SK-N-SH (cell line): ENCODE results near the gene ACTL6A. TPM values are rescaled to one million over a fixed set of nuclear protein-coding genes. Genes with fewer than 3 reads are reported as not detected.

Source experiments
- CTCF ChIA-PET: fragments of 300-600, 350-600 bp; formaldehyde crosslinking; extraction: SDS; loops from one replicate; lab custom pipeline; 2021; lab: Yijun Ruan, JAX
- POLR2A ChIA-PET: fragments of 350-600 bp; sonication (Branson Sonifier 250); formaldehyde crosslinking; extraction: SDS; loops from one replicate; lab custom pipeline; 2020; ENCODE audit warnings: antibody characterized with exemption, inconsistent platforms; lab: Yijun Ruan, JAX
- DNase-seq: peaks from one replicate; pipeline ENCODE4 v3.0.0; 2012
- H2AFZ ChIP-seq: fragments of 200-600 bp; sonication (generic); 2 replicates; pipeline ENCODE4 v1.8.1; 2016; ENCODE audit warnings: antibody characterized with exemption, mild to moderate bottlenecking, low read depth
- H3F3A ChIP-seq: fragments of 200-600 bp; sonication (generic); replicated peaks from 2 replicates; pipeline ENCODE3; 2016; ENCODE audit warnings: antibody characterized with exemption, mild to moderate bottlenecking; ENCODE audit not compliant: insufficient read depth
- H3K27ac ChIP-seq, 2 experiments: fragments of 200-500 bp in 1 of 2; fragments of 200-600 bp in 1 of 2; sonication (Bioruptor generic) in 1 of 2; sonication (generic), shearing (Covaris generic) in 1 of 2; 2 replicates each; pipeline versions ENCODE4 v1.5.1 to v1.6.1; 2014 to 2016; ENCODE audit warnings: low read depth in 2 of 2, inconsistent platforms in 1 of 2, low read length in 1 of 2, mild to moderate bottlenecking in 1 of 2, mixed read lengths in 1 of 2
- H3K27me3 ChIP-seq: fragments of 200-600 bp; sonication (generic), shearing (Covaris generic); 2 replicates; pipeline ENCODE4 v1.6.1; 2016; ENCODE audit warnings: mixed run types; ENCODE audit not compliant: insufficient read depth
- H3K36me3 ChIP-seq, 2 experiments: fragments of 200-500 bp in 1 of 2; fragments of 200-600 bp in 1 of 2; sonication (Bioruptor generic) in 1 of 2; sonication (generic) in 1 of 2; replicated peaks in 1 of 2; 2 replicates each; pipeline versions ENCODE3 to v1.5.1; 2014 to 2016; ENCODE audit warnings: low read length in 1 of 2, mild to moderate bottlenecking in 1 of 2; ENCODE audit not compliant: insufficient read depth in 2 of 2, control insufficient read depth in 1 of 2
- H3K4me1 ChIP-seq, 2 experiments: fragments of 200-500 bp in 1 of 2; fragments of 200-600 bp in 1 of 2; sonication (Bioruptor generic) in 1 of 2; sonication (generic), shearing (Covaris generic) in 1 of 2; 2 replicates each; pipeline versions ENCODE4 v1.5.1 to v1.6.1; 2014 to 2016; ENCODE audit warnings: low read depth in 1 of 2, low read length in 1 of 2, mixed run types in 1 of 2; ENCODE audit not compliant: insufficient read depth in 2 of 2, control insufficient read depth in 1 of 2
- H3K4me2 ChIP-seq: fragments of 200-600 bp; sonication (generic), shearing (Covaris generic); 2 replicates; pipeline ENCODE4 v1.6.1; 2017; ENCODE audit warnings: mixed run types
- H3K4me3 ChIP-seq, 2 experiments: fragments of 200-500 bp in 1 of 2; fragments of 200-600 bp in 1 of 2; sonication (Bioruptor generic) in 1 of 2; sonication (generic), shearing (Covaris generic) in 1 of 2; 2 replicates each; pipeline versions ENCODE4 v1.5.1 to v1.8.1; 2014 to 2016; ENCODE audit warnings: low read depth in 2 of 2, inconsistent platforms in 1 of 2, low read length in 1 of 2, mild to moderate bottlenecking in 1 of 2, mixed read lengths in 1 of 2, moderate library complexity in 1 of 2
- H3K79me2 ChIP-seq: fragments of 200-600 bp; sonication (generic); 2 replicates; pipeline ENCODE4 v1.8.1; 2017; ENCODE audit warnings: mild to moderate bottlenecking; ENCODE audit not compliant: insufficient read depth
- H3K9ac ChIP-seq: fragments of 200-600 bp; sonication (generic); 2 replicates; pipeline ENCODE4 v1.6.1; 2017; ENCODE audit warnings: mixed run types
- H3K9me2 ChIP-seq: fragments of 200-600 bp; sonication (generic); 2 replicates; pipeline ENCODE4 v1.6.1; 2017; ENCODE audit warnings: mixed run types
- H3K9me3 ChIP-seq: fragments of 200-600 bp; sonication (generic); 2 replicates; pipeline ENCODE4 v1.6.1; 2017; ENCODE audit warnings: mixed run types, mild to moderate bottlenecking, moderate library complexity
- H4K20me1 ChIP-seq: fragments of 200-600 bp; sonication (generic); 2 replicates; pipeline ENCODE4 v1.6.1; 2017; ENCODE audit warnings: mild to moderate bottlenecking, mixed run types; ENCODE audit not compliant: insufficient read depth
- CHD2 ChIP-seq: fragments of 150-350 bp; IDR thresholded peaks from 2 replicates; pipeline ENCODE4 v1.6.1; 2018; ENCODE audit warnings: low read length; ENCODE audit not compliant: partially characterized antibody
- ELF1 ChIP-seq: IDR thresholded peaks from 2 replicates; pipeline ENCODE4 v1.4.0; 2012
- EP300 ChIP-seq, 2 experiments: IDR thresholded peaks; 2 replicates each; pipeline versions ENCODE4 v1.4.0 to v1.6.1; 2012; ENCODE audit warnings: borderline replicate concordance in 1 of 2, low read depth in 1 of 2, low read length in 1 of 2
- FOXJ3 ChIP-seq: sonication (generic); formaldehyde crosslinking; IDR thresholded peaks from 2 replicates; pipeline ENCODE4 v1.5.1; 2020; ENCODE audit warnings: mild to moderate bottlenecking, missing genetic modification reagents
- FOXM1 ChIP-seq: IDR thresholded peaks from 2 replicates; pipeline ENCODE4 v1.4.0; 2012; ENCODE audit warnings: low read depth, mild to moderate bottlenecking
- GABPA ChIP-seq: IDR thresholded peaks from 2 replicates; pipeline ENCODE4 v1.4.0; 2012; ENCODE audit warnings: low read depth, mild to moderate bottlenecking
- GATA2 ChIP-seq: sonication (generic); formaldehyde crosslinking; IDR thresholded peaks from 2 replicates; pipeline ENCODE4 v1.5.0; 2020; ENCODE audit warnings: mild to moderate bottlenecking, missing genetic modification reagents
- MXI1 ChIP-seq: IDR thresholded peaks from 2 replicates; pipeline ENCODE4 v1.6.1; 2012; ENCODE audit warnings: mild to moderate bottlenecking, low read depth, low read length, improper control_type of control experiment
- NRF1 ChIP-seq: IDR thresholded peaks from 2 replicates; pipeline ENCODE4 v1.6.1; 2012; ENCODE audit warnings: low read depth, mild to moderate bottlenecking, low read length
- POLR2AphosphoS5 ChIP-seq: IDR thresholded peaks from 2 replicates; pipeline ENCODE4 v1.6.1; 2012; ENCODE audit warnings: low read depth, low read length
- RCOR1 ChIP-seq: fragments of 150-350 bp; IDR thresholded peaks from 2 replicates; pipeline ENCODE4 v1.6.1; 2017; ENCODE audit warnings: antibody characterized with exemption, low read length
- RFX5 ChIP-seq: IDR thresholded peaks from 2 replicates; pipeline ENCODE4 v1.6.1; 2012; ENCODE audit warnings: mild to moderate bottlenecking, improper control_type of control experiment, low read length
- RXRA ChIP-seq: IDR thresholded peaks from 2 replicates; pipeline ENCODE4 v1.4.0; 2012; ENCODE audit warnings: low read depth, mild to moderate bottlenecking, borderline replicate concordance
- SIN3A ChIP-seq: IDR thresholded peaks from 2 replicates; pipeline ENCODE4 v1.6.1; 2012; ENCODE audit warnings: low read depth, mild to moderate bottlenecking, low read length, moderate library complexity, borderline replicate concordance
- SMC3 ChIP-seq: IDR thresholded peaks from 2 replicates; pipeline ENCODE4 v1.6.1; 2012; ENCODE audit warnings: low read depth, low read length, improper control_type of control experiment
- TAF1 ChIP-seq: IDR thresholded peaks from 2 replicates; pipeline ENCODE4 v1.6.1; 2012; ENCODE audit warnings: low read depth, mild to moderate bottlenecking, low read length, moderate library complexity, borderline replicate concordance
- TCF12 ChIP-seq: IDR thresholded peaks from 2 replicates; pipeline ENCODE4 v1.4.0; 2012
- YY1 ChIP-seq: IDR thresholded peaks from 2 replicates; pipeline ENCODE4 v1.4.0; 2012; ENCODE audit warnings: low read depth, mild to moderate bottlenecking
- WGBS: methylation state at CpG from one replicate; pipeline ENCODE4 v1.1.6; 2017; ENCODE audit warnings: low lambda C conversion rate; 5-methylcytosine and 5-hydroxymethylcytosine counted together
- polyA plus RNA-seq, 3 experiments: library from polyadenylated mRNA; depleted of rRNA; stranded (reverse); fragments of >200 nt; gene quantifications; 2 replicates each; pipeline ENCODE4 v1.2.3, GENCODE V29; 2012
- TF ChIP-seq, protein P1 (sequence below): IDR thresholded peaks from 2 replicates; pipeline ENCODE4 v1.6.1; 2012; ENCODE audit warnings: mild to moderate bottlenecking, low read depth, low read length, moderate library complexity
- TF ChIP-seq, protein P2 (sequence below): fragments of 150-350 bp; IDR thresholded peaks from 2 replicates; pipeline ENCODE4 v1.6.1; 2017; ENCODE audit warnings: antibody characterized with exemption, low read length, low read depth, borderline replicate concordance
- TF ChIP-seq, protein P3 (sequence below): IDR thresholded peaks from 2 replicates; pipeline ENCODE4 v1.4.0; 2012; ENCODE audit warnings: low read depth, borderline replicate concordance
- TF ChIP-seq, protein P4 (sequence below): IDR thresholded peaks from 2 replicates; pipeline ENCODE4 v1.4.0; 2012; ENCODE audit warnings: low read depth
- TF ChIP-seq, protein P5 (sequence below): fragments of 150-350 bp; IDR thresholded peaks from 2 replicates; pipeline ENCODE4 v1.6.1; 2016; ENCODE audit warnings: mild to moderate bottlenecking, low read depth, low read length
- TF ChIP-seq, protein P6 (sequence below): IDR thresholded peaks from 2 replicates; pipeline ENCODE4; 2012

Gene ACTL6A
- polyA plus RNA-seq (2012; rRNA removed) = 82.0 and 87.7 TPM in 2 replicates
- polyA plus RNA-seq (2012; cell fraction: cytosol; rRNA removed) = 89.2 and 93.4 TPM in 2 replicates
- polyA plus RNA-seq (2012; cell fraction: nucleus; rRNA removed) = 79.9 and 90.6 TPM in 2 replicates

DNA sequence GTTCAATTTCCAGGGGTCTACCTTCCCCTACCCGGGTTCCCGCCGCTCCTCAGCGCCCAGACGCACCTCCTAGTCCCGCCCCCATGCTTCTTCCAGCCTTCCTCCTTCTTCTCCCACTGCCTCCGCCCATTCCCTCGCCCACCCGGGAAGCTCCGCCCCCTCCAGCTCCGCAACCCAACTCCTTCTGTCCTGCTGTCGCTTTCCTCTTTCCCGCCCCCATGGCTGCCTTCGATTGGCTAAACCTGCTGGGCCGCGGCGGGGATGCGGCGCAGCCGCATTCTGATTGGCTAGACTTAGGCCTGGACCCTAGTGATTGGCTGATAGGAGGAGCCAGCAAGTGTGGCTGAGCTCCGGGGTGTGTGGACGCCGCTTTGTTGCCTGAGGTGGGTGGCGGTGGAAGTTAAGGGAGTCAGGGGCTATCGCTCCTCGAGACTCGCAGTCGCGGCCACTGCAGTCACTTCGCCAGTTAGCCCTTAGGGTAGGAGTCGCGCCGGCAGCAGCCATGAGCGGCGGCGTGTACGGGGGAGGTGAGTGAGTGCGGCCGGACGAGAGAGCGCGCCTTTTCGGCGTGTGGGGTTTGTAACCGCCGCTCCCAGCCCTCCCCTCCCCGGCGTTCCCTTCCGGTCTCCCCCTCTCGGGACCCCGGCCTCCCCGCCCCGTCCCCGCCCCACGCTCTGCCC is at the start of gene ACTL6A:
TSS of gene ACTL6A (plus strand) at position 336 of the 680 bp plus-strand sequence. CDS start at position 503, 167 bp downstream.
- Histone ChIP-seq H3K36me3 (no peaks in the 10 kb centered on the region), H4K20me1 (no peaks in the 10 kb centered on the region), H2AFZ (peak within 1 kb of the TSS; percentile 95), H3K27me3 (no peaks in the 10 kb centered on the region), H3K9me3 (no peaks in the 10 kb centered on the region), H3F3A (no peaks in the 10 kb centered on the region), H3K4me1 (peaks cover 0 to 5% of the 10 kb centered on the region in 2 experiments; a peak in 2 of 4 replicates), H3K4me3 (peak within 1 kb of the TSS; percentile 83 to 98), H3K27ac (peak within 1 kb of the TSS; percentile 87 to 93), H3K79me2 (peaks cover 43% of the 10 kb centered on the region), H3K9ac (peak within 1 kb of the TSS; percentile 87), H3K4me2 (peak within 1 kb of the TSS; percentile 89), H3K9me2 (no peaks in the 10 kb centered on the region)
- POLR2A ChIA-PET = interaction anchor here (1.0 kb wide), 1 partner anchor 112 kb away, joined by 5 read pairs; the partner anchor contains the start of gene GNB4
- DNase-seq = peak; percentile 96
- peak; percentile 71 for TF ChIP-seq MXI1
- TF ChIP-seq POLR2AphosphoS5 = peak; percentile 84
- no peak for TF ChIP-seq SMC3
- TF ChIP-seq RXRA = no peak
- TF ChIP-seq GABPA = peak; percentile 53
- peak; percentile 71 for TF ChIP-seq TAF1
- TF ChIP-seq SIN3A = peak; percentile 67; the same call in 1 of the 2 replicates
- TF ChIP-seq, protein P1, sequence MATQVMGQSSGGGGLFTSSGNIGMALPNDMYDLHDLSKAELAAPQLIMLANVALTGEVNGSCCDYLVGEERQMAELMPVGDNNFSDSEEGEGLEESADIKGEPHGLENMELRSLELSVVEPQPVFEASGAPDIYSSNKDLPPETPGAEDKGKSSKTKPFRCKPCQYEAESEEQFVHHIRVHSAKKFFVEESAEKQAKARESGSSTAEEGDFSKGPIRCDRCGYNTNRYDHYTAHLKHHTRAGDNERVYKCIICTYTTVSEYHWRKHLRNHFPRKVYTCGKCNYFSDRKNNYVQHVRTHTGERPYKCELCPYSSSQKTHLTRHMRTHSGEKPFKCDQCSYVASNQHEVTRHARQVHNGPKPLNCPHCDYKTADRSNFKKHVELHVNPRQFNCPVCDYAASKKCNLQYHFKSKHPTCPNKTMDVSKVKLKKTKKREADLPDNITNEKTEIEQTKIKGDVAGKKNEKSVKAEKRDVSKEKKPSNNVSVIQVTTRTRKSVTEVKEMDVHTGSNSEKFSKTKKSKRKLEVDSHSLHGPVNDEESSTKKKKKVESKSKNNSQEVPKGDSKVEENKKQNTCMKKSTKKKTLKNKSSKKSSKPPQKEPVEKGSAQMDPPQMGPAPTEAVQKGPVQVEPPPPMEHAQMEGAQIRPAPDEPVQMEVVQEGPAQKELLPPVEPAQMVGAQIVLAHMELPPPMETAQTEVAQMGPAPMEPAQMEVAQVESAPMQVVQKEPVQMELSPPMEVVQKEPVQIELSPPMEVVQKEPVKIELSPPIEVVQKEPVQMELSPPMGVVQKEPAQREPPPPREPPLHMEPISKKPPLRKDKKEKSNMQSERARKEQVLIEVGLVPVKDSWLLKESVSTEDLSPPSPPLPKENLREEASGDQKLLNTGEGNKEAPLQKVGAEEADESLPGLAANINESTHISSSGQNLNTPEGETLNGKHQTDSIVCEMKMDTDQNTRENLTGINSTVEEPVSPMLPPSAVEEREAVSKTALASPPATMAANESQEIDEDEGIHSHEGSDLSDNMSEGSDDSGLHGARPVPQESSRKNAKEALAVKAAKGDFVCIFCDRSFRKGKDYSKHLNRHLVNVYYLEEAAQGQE = peak; percentile 49; the same call in 1 of the 2 replicates
- TF ChIP-seq FOXM1 = no peak
- TF ChIP-seq, protein P2, sequence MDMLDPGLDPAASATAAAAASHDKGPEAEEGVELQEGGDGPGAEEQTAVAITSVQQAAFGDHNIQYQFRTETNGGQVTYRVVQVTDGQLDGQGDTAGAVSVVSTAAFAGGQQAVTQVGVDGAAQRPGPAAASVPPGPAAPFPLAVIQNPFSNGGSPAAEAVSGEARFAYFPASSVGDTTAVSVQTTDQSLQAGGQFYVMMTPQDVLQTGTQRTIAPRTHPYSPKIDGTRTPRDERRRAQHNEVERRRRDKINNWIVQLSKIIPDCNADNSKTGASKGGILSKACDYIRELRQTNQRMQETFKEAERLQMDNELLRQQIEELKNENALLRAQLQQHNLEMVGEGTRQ = no peak
- peak; percentile 93 for TF ChIP-seq CHD2
- peak; percentile 40; the same call in 1 of the 2 replicates for TF ChIP-seq RCOR1
- TF ChIP-seq GATA2 (CRISPR knock-in tag) = no peak
- TF ChIP-seq RFX5 = peak; percentile 81; the same call in 1 of the 2 replicates
- no peak for TF ChIP-seq TCF12
- no peak for TF ChIP-seq FOXJ3 (CRISPR knock-in tag)
- TF ChIP-seq, protein P3, sequence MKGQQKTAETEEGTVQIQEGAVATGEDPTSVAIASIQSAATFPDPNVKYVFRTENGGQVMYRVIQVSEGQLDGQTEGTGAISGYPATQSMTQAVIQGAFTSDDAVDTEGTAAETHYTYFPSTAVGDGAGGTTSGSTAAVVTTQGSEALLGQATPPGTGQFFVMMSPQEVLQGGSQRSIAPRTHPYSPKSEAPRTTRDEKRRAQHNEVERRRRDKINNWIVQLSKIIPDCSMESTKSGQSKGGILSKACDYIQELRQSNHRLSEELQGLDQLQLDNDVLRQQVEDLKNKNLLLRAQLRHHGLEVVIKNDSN = no peak
- TF ChIP-seq YY1 = 0 out of 2 replicates have a peak, but pooled peaks have one; percentile 22
- TF ChIP-seq NRF1 = no peak
- TF ChIP-seq ELF1 = no peak; the same call in 1 of the 2 replicates
- TF ChIP-seq, protein P4, sequence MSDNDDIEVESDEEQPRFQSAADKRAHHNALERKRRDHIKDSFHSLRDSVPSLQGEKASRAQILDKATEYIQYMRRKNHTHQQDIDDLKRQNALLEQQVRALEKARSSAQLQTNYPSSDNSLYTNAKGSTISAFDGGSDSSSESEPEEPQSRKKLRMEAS = peak; percentile 81; the same call in 1 of the 2 replicates
- TF ChIP-seq, protein P5, sequence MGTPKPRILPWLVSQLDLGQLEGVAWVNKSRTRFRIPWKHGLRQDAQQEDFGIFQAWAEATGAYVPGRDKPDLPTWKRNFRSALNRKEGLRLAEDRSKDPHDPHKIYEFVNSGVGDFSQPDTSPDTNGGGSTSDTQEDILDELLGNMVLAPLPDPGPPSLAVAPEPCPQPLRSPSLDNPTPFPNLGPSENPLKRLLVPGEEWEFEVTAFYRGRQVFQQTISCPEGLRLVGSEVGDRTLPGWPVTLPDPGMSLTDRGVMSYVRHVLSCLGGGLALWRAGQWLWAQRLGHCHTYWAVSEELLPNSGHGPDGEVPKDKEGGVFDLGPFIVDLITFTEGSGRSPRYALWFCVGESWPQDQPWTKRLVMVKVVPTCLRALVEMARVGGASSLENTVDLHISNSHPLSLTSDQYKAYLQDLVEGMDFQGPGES = peak; percentile 88
- no peak for TF ChIP-seq EP300 (IDR thresholded peaks at IDR 0.05; ENCODE audit: borderline replicate concordance in 1 of 2, low read depth in 1 of 2, low read length in 1 of 2)
- TF ChIP-seq, protein P6, sequence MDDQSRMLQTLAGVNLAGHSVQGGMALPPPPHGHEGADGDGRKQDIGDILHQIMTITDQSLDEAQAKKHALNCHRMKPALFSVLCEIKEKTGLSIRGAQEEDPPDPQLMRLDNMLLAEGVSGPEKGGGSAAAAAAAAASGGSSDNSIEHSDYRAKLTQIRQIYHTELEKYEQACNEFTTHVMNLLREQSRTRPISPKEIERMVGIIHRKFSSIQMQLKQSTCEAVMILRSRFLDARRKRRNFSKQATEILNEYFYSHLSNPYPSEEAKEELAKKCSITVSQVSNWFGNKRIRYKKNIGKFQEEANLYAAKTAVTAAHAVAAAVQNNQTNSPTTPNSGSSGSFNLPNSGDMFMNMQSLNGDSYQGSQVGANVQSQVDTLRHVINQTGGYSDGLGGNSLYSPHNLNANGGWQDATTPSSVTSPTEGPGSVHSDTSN = peak; percentile 93
- WGBS = 2% methylated on average over 27 of the region's 55 CpGs
- CTCF ChIA-PET = interaction anchor here (0.6 to 2.4 kb wide), 8 partner anchors 21 to 241 kb away, joined by 3 to 6 read pairs (median 3); no protein-coding TSS in a partner anchor
